NB4 (cell line): Measurements from ENCODE around the gene MEGF10.

Experiments
- CTCF ChIP-seq: IDR thresholded peaks from one replicate; pipeline ENCODE4 v1.5.1; 2012; ENCODE audit warnings: low read depth, low read length
- MAX ChIP-seq: IDR thresholded peaks from 2 replicates; pipeline ENCODE4 v1.6.1; 2011; ENCODE audit warnings: low read depth, low read length
- MYC ChIP-seq: IDR thresholded peaks from 2 replicates; pipeline ENCODE4 v1.6.1; 2011; ENCODE audit warnings: low read depth, low read length
- POLR2A ChIP-seq: IDR thresholded peaks from 2 replicates; pipeline ENCODE4 v1.6.1; 2011; ENCODE audit warnings: mild to moderate bottlenecking; ENCODE audit not compliant: insufficient read length; ENCODE audit errors: extremely low read depth

- no peak for TF ChIP-seq CTCF
- no peak for TF ChIP-seq MAX
- TF ChIP-seq POLR2A: no peak
- TF ChIP-seq MYC: no peak
Measured at GRCh38 chr5:127375544-127376091, 85.0 kb downstream of the MEGF10 start.
